GM12873 (cell line): ENCODE results near the gene CAV2.

Source experiments
- CTCF ChIP-seq: IDR thresholded peaks from 2 replicates; pipeline ENCODE4 v1.5.1; 2012; ENCODE audit warnings: low read depth, mild to moderate bottlenecking, moderate library complexity, low read length, control low read depth; ENCODE audit not compliant: insufficient read depth; ENCODE audit errors: missing control alignments

CAV2 gene

GRCh38 chr7:116525913-116526861, 26.6 kb downstream of the CAV2 start:
- TF ChIP-seq CTCF = peak; percentile 80

GRCh38 chr7:116526897-116527296, 27.4 kb downstream of the CAV2 start:
- TF ChIP-seq CTCF = no peak

- no peak for TF ChIP-seq CTCF
Measured at GRCh38 chr7:116527521-116527920, 28.0 kb downstream of the CAV2 start.

GRCh38 chr7:116528008-116528789, 28.7 kb downstream of the CAV2 start:
- no peak for TF ChIP-seq CTCF

- no peak for TF ChIP-seq CTCF
Measured at GRCh38 chr7:116529250-116529649, 29.7 kb downstream of the CAV2 start.

GRCh38 chr7:116530107-116530820, 30.7 kb downstream of the CAV2 start:
- no peak for TF ChIP-seq CTCF

- no peak for TF ChIP-seq CTCF
Measured at GRCh38 chr7:116532102-116532688, 32.7 kb downstream of the CAV2 start.
